GM21447 (cell line): ENCODE measurements around the gene MPZL1.
"Not testable (repeated sequence)": the region's sequence is repeated elsewhere in the genome, so short reads cannot be mapped to it uniquely, and the experiment has no call there.

ENCODE experiments used
- ATAC-seq: cut with Tn5 transposase; IDR thresholded peaks from one replicate; pipeline ENCODE4 v1.9.1; 2021; ENCODE audit not compliant: unreplicated experiment

Gene MPZL1

DNA sequence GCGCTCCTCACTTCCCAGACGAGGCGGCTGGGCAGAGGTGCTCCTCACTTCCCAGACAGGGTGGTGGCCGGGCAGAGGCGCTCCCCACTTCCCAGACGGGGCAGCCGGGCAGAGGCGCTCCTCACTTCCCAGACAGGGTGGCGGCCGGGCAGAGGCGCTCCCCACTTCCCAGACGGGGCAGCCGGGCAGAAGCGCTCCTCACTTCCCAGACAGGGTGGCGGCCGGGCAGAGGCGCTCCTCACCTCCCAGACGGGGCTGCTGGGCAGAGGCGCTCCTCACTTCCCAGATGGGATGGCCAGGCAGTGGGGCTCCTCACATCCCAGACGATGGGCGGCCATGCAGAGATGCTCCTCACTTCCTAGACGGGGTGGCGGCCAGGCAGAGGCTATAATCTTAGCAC lies 84.5 kb downstream of the MPZL1 start:
- not testable (repeated sequence) for ATAC-seq

GRCh38 chr1:167806676-167807075 lies 84.9 kb downstream of the MPZL1 start:
- ATAC-seq: not testable (repeated sequence)

GRCh38 chr1:167808104-167808503 lies 86.3 kb downstream of the MPZL1 start:
- ATAC-seq: no peak

DNA sequence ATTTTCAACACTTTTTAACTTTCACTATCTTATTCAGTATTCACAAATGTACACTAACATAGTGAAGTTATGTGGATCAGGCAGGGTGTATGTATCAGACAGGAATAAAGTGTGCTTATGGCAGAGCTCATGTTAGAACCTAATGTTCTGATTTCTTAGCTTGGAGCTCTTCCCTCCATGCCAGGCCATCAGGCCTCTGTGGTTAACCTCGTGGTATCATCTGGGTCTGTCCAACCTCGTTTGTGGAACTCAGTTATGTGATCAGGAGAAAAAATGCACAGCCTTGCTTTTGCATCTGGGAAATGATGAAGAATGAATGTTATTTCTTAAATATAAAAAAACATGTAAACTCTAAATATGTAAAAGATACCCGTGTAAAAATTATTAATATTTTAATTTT lies 86.9 kb downstream of the MPZL1 start:
- ATAC-seq: no peak

DNA sequence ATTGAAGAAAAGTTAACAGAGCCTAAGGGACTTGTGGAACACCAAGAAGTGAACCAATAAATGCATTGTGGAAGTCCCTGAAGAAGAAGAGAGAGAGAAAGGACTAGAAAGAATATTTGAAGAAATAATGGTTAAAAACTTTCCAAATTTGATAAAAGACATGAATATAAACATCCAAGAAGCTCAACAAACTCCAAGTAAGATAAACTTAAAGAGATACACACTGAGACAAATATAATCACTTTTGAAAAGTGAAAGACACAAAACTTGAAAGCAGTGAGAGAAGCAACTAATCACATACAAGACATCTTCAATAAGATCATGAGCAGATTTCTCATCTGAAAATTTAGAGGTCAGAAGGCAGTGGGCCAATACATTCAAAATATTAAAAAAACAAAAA lies 91.2 kb downstream of the MPZL1 start:
- ATAC-seq: no peak

GRCh38 chr1:167815650-167816049 lies 93.9 kb downstream of the MPZL1 start:
- no peak for ATAC-seq

- peak; percentile 66 for ATAC-seq
Observed at GRCh38 chr1:167819849-167820683, 98.3 kb downstream of the MPZL1 start.

DNA sequence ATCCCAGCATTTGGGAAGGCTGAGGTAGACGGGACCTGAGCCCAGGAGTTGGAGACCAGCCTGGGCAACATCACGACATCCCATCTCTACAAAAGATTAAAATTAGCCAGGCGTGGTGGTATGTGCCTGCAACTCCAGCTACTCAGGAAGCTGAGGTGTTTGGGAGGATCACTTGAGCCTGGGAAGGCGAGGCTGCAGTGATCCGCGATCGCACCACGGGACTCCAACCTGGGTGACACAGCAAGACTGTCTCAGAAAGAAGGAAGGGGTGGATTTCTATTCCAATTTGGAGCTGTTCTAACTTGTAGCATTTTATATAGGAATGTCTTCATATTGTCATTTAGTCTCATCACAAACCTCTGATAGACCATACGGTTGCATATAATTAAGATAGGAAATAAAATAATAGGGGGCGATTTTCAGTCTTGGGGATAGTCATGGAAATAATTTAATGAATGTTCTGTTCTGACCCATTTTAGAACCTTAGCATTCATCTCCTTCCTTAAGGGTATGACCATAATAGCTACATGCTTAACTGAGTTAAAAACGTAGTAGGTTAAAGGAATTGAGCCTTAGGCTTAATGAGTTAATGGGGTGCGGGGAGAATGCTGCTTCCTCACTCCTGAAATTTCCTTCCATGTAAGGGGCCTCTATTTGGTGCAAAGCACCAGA lies 99.0 kb downstream of the MPZL1 start:
- no peak for ATAC-seq

- no peak for ATAC-seq
Observed at GRCh38 chr1:167821356-167821685, 99.5 kb downstream of the MPZL1 start.

- no peak for ATAC-seq
Observed at GRCh38 chr1:167821969-167822685, 100.3 kb downstream of the MPZL1 start.

- no peak for ATAC-seq
Observed at GRCh38 chr1:167824163-167824794, 102.5 kb downstream of the MPZL1 start.

GRCh38 chr1:167825419-167826079 lies 103.8 kb downstream of the MPZL1 start:
- ATAC-seq: no peak

DNA sequence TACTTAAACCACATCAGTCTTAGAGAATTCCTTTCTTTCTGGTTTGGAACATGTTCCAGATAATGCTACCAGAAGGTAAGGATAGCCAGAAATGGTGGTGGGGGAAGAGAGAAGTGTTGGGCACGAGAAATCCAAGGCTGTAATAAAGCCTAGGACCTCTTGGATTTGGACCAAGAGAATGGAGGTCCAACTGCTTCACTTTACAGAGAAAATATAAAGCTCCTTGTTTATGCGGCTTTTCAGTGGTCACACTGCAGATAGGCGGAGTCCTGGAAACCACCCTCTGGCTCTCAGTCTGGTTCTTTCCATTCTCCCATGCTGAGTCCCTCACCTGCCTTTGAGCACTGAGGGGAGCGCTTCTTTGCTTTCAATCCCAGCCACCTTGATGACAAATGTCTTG lies 104.3 kb downstream of the MPZL1 start:
- ATAC-seq: no peak

DNA sequence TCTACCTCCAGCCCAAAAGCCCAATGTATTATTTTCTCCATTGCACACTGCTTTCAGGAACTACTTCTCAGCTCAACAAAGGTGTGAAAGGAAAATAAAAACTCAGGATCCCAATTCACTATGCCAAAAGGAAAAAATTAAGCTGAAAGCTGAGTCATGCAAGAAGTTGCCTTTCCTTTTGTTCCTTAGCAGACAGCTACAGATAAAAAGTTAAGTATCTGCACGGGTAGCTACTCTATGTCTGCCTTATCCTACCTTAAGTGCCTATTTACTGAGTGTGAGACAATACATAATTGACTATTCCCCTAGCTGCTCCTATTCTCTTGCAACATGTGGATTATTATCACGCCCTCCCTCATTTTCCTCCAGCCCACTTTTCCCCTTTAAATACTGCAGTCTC lies 108.1 kb downstream of the MPZL1 start:
- no peak for ATAC-seq

GRCh38 chr1:167830668-167831067 lies 108.9 kb downstream of the MPZL1 start:
- not testable (repeated sequence) for ATAC-seq

DNA sequence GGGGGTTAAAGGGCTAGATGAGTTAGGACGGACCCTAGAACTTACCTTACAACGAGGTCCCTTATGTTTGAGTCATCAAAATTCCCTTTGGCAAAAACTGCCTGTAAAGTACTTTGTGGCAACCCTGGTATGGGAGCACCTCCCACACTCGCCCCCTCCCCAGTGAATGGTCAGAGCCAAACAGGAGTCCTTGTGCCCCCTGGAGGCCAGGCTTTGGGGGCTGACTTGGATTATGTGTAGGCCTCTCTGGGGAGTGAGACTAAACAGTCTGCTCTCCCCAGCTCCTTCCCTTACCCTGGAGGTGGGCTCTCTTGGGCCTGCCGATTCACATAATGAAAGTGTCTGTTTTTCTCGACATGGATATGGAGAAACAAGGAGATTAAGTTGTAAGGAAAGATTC lies 110.9 kb downstream of the MPZL1 start:
- no peak for ATAC-seq

- ATAC-seq: no peak
Observed at GRCh38 chr1:167833904-167834303, 112.1 kb downstream of the MPZL1 start.

DNA sequence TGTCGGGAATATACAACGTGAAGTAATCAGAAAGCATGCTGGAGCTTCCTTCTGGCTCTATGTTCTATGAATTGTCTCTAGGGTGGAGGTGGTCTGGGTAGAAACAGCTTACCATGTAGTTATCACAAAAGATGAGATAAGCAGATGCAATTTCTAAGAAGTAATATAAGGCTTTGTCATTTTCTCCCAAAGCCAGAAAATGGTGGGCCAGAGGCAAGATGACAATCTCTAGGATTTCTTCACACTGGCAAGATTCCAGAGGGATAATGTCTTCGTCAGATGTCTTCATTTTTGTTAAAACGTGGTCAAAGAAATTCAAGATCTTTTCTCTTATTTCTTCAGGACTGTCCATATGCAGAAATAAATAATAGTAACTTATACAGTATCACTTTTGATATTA lies 114.4 kb downstream of the MPZL1 start:
- no peak for ATAC-seq

- ATAC-seq: no peak
Observed at GRCh38 chr1:167837326-167837725, 115.5 kb downstream of the MPZL1 start.

GRCh38 chr1:167839009-167839408 lies 117.2 kb downstream of the MPZL1 start:
- ATAC-seq: no peak
